Midbrain (tissue), 1 donor: ENCODE results near the gene DEAF1.

Source experiments
- DNase-seq: peaks from one replicate; lab custom pipeline; 2025; lab: John Stamatoyannopoulos, UW

Gene DEAF1

GRCh38 chr11:645536-645935 lies 49.5 kb downstream of the DEAF1 start:
- DNase-seq: no peak

DNA sequence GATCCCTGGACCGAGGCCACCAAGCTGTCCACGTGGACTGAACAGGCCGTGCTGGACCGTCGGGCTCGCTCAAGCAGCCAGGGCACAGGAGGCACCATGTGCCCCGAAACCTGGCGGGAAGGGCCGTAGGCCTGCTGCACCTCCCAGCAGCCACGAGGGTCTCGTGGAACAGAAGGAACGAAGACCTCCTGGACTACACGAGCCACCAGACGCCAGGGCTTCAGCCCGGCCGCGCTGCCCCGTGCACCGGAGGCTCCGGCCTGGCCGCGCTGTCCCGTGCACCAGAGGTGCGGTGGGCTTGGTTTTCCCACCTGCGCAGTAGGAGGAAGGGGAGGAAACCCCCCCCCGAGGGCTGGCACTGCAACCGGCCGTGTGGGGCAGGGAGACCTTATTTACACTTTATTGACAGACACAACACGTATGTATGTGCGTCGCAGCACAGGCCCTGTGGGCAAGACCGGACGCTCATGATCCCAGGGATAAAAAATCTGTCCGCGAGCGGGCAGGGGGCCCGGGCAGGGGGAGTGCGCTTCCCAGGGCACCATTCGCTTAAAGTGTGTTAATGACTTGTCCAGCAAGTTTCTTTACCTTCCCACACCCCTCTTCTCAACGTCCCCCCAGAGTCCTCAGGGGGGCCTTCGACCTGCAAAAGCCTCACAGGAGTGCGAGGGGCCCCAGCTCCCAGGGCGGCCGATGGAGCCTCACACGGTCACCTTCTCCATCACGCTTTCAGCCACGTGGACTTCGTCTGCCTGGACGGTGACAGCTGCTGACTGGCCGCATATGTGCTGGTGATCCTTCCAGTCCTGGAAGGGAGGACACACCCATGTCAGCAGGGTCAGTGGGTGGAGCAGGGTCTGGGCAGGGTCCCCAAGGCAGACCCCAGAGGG lies 50.9 kb downstream of the DEAF1 start:
- DNase-seq: no peak

GRCh38 chr11:643366-643765 lies 51.7 kb downstream of the DEAF1 start:
- no peak for DNase-seq

DNA sequence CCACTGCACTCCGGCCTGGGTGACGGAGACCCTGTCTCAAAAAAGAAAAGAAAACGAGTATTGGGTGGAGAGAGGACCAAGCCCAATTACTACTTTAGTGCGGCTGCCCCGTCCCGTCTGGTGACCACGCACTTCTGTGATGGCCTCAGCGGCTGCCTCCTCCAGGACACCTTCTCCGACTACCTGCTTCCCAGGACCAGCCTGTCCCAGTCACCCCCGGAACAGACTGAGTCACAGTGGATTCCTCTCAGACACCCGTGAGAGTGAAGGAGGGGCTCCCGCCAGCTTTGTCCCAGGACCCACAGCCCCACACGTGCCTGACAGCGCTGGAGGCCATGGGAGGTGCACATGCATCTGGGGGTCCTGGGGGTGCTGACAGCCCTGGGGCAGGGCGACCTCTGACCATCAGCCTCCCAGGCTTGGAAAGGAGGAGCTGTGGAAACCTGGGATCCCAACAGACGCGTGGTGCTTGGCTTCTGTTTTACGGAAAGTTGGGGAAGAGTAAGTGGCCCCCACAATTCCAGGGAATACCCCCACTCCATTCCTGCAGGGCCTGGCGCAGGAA lies 53.1 kb downstream of the DEAF1 start:
- DNase-seq: no peak

GRCh38 chr11:640021-640706 lies 54.9 kb downstream of the DEAF1 start:
- DNase-seq: no peak

- DNase-seq: no peak
Measured at GRCh38 chr11:639332-639955, 55.6 kb downstream of the DEAF1 start.

DNA sequence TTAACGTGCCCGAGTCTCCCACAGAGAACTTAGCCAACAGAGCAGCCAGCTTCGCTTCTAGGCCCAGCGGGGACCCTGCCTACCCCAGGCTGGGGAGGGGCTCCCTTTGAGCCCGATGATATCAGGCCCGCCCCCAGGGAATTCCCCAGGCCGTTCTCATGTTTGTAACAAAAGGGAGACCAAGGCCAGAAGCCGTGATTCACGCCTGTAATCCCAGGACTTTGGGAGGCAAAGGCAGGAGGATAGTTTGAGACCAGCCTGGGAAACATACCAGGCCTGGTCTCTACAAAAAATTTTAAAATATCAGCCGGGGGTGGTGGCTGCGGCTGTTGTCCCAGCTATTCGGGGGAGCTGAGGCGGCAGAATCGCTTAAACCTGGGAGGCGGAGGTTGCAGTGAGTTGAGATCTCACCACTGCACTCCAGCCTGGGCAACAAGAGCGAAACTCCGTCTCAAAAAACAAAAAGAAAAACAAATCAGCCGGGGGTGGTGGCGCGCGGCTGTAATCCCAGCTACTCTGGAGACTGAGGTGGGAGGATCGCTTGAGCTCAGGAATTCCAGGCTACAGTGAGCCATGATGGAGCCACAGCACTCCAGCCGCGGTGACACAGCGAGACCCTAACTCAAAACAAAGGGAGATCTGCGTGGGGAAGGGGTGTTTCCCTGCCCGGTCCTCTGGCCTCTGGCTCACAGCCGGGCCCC lies 56.2 kb downstream of the DEAF1 start:
- DNase-seq: no peak

DNA sequence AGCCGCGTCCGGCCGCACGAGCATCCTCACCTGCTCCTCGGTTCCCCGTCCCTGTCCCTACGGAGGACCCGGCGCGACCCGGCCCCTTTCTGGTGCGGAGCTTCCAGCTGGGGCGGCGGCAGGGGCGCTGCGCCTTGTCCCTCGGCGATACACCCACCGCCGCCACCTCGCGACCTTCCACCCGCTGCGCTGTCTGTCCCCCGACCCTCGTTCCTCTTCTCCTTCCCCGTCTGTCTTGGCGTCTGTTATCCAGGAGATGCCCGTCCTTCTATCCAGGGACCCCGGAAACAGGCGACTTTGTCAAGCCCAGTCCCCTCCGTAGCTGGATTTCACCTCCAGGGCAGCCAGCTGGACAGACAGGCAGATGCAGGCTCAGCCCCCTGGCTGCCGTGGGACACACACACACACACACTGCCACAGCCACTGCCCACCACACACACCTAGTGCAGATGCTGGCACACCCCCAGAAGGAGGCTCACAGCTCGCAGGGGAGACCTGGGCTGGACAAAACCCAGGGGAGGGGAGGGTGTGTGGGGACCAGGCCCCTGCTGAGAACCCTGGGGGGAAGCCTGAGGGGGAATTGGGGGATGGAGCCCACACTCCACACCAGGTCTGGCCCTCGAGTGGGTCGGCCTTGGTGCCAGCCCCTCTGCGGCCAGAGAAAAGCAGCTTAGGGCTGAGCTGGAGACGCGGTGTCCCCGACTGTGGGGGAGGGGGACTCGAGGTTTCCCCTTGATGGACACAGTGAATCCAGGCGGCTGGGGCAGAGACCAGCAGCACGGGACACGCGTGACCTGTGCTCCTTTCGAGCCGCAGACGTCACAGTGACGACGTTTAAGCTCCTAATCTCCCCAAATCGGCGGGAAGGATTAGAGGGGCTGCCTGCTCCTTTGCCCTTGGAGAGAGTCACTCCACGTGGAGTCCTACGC lies 57.2 kb downstream of the DEAF1 start:
- DNase-seq: no peak

DNA sequence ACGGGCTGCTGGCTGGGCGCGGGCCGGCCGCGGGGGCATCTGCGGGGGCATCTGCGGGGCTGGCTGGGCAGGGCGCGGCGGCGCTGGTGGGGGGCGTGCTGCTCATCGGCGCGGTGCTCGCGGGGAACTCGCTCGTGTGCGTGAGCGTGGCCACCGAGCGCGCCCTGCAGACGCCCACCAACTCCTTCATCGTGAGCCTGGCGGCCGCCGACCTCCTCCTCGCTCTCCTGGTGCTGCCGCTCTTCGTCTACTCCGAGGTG lies 57.8 kb downstream of the DEAF1 start:
- DNase-seq: no peak

DNA sequence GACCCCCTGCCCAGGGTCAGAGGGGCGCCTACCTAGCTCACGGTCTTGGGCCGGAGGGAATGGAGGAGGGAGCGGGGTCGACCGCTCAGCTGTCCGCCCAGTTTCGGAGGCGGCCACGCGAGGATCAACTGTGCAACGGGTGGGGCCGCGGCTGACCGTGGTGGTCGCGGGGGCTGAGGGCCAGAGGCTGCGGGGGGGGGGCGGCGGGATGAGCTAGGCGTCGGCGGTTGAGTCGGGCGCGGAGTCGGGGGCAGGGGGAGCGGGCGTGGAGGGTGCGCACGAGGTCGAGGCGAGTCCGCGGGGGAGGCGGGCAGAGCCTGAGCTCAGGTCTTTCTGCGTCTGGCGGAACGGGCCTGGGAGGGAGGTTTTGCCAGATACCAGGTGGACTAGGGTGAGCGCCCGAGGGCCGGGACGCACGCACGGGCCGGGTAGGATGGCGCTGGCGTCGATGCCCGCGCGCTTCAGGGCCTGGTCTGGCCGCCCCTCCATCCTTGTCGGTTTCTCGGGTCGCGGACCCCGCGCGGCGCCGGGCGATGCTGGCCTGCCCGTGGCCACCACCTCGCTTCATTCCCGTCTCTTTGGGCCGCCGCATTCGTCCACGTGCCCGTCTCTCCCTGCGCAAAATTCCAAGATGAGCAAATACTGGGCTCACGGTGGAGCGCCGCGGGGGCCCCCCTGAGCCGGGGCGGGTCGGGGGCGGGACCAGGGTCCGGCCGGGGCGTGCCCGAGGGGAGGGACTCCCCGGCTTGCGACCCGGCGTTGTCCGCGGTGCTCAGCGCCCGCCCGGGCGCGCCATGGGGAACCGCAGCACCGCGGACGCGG lies 58.3 kb downstream of the DEAF1 start, which contains the start of gene DRD4:
DRD4 (plus strand) TSS at position 759 of the 822 bp plus-strand sequence; CDS start at position 795, 36 bp downstream.
- DNase-seq: no peak

DNA sequence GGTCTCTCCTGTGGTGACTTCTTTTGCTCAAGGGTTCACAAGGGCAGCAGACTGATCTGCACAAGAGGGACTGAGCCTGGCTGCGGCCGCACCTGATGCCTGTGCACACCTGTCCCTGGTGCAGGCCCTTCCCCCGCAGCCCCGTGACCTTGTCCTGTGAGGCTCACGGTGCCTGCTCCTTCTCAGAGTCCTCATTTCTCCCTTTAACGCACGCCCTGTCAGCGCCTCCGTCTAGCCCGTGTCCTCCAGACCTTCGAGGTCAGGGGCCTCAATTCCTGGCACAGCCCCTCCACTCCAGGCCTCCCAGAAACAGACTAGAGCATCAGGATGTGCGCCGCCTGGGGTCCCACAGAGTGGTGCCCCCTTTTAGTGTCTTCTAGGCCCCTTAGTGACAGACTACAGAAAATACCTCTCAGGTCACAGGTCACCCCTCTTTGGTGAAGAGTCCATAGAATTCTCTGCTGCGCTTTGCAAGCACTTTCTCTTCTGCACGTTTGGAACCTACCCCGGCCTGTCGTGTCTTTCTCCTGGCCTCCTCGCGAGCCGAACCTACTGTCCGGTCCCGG lies 59.0 kb downstream of the DEAF1 start:
- DNase-seq: no peak

GRCh38 chr11:630871-631270 lies 64.2 kb downstream of the DEAF1 start:
- DNase-seq: no peak

- no peak for DNase-seq
Measured at GRCh38 chr11:629237-629583, 65.8 kb downstream of the DEAF1 start.

GRCh38 chr11:628056-628455 lies 67.0 kb downstream of the DEAF1 start:
- DNase-seq: no peak

DNA sequence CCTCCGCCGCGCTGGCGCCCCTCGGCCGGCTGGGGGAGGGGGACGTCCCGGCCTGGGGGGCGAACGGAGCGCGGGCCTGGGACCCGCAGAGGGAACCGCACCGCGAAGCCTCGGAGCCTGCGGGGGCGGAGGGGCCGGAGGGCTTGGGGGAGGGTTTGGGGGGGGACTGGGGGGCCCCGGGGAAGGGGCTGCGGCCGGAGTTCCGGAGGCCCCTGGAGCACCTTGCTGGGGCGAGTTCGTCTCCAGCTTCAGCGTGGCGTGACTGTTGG lies 67.8 kb downstream of the DEAF1 start:
- no peak for DNase-seq

- no peak for DNase-seq
Measured at GRCh38 chr11:626475-627307, 68.3 kb downstream of the DEAF1 start, which contains the start of gene SCT. Gene SCT (minus strand): TSS chr11:627181. CDS start chr11:627143, 38 bp downstream.

DNA sequence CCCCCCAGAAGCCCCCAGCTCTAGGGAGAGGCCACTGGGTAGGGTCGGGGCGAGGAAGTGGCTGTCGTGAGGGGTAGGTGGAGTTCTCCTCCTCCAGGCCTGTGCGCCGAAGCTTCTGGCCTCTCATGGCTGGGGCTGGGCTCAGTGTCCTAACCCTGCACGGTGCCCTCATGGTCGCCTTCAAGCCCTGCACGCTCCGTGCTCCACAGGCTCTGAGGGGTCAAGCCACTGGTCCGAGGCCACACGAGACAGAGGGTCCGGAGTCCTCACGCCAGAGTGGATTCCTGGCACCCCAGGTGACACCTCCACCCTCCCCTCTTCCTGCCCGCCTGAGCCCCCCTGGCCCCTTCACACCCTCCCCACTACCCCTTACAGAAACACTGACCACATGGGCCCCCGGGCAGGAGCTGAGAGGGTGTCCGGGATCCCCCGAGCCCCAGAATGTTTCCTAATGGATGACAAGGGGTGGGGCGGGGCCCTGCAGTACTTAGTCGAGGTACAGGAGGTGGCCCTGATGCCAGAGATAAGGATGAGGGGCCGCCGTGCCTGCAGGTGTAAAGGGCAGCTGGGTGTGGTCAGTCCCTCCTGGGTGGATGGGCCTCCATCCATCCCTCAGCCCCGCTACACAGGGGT lies 69.3 kb downstream of the DEAF1 start:
- no peak for DNase-seq
